Breast epithelium (tissue), 3 donors: Measurements from ENCODE around the gene TIE1.

Experiments used
- POLR2A ChIP-seq: fragments of 450-650 bp; IDR thresholded peaks from one replicate; pipeline ENCODE4 v1.6.1; 2016; ENCODE audit warnings: antibody characterized with exemption, mild to moderate bottlenecking, moderate library complexity
- TF ChIP-seq, protein P1 (sequence below), 3 donors: fragments of 450-650 bp; IDR thresholded peaks; one replicate each; pipeline ENCODE4 v1.5.1; 2016 to 2017; ENCODE audit warnings: antibody characterized with exemption in 3 of 3, mild to moderate bottlenecking in 3 of 3, moderate library complexity in 3 of 3

DNA sequence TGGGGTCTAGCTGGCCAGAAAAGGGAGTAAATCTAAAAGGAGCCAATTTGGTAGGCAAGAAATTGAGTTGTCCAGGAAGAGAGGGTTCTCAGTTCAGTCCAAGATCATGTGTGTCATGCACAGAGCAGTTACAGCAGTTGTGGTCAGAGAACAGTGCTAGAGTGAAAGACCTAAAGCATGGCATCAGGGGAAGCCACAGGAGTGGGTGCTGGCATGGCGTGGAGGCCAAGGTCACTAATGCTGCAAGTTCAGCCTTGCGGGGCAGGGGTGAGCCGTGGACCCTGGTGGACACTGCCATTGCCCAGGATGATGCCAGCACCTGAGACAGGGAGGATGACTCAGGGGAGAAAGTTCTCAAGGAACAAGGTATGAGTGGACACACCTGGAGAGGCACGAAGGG lies 47.6 kb upstream of the TIE1 start:
- TF ChIP-seq, protein P1, sequence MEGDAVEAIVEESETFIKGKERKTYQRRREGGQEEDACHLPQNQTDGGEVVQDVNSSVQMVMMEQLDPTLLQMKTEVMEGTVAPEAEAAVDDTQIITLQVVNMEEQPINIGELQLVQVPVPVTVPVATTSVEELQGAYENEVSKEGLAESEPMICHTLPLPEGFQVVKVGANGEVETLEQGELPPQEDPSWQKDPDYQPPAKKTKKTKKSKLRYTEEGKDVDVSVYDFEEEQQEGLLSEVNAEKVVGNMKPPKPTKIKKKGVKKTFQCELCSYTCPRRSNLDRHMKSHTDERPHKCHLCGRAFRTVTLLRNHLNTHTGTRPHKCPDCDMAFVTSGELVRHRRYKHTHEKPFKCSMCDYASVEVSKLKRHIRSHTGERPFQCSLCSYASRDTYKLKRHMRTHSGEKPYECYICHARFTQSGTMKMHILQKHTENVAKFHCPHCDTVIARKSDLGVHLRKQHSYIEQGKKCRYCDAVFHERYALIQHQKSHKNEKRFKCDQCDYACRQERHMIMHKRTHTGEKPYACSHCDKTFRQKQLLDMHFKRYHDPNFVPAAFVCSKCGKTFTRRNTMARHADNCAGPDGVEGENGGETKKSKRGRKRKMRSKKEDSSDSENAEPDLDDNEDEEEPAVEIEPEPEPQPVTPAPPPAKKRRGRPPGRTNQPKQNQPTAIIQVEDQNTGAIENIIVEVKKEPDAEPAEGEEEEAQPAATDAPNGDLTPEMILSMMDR (IDR thresholded peaks at IDR 0.05): no peak
- TF ChIP-seq POLR2A: no peak
